Neural crest cell (in vitro differentiated cells): ENCODE data around the gene ACTL7A. TPM values are rescaled to one million over a fixed set of nuclear protein-coding genes. Genes with fewer than 3 reads are reported as not detected.

Source experiments
- DNase-seq: peaks from one replicate; pipeline ENCODE4 v3.0.0; 2021; ENCODE audit warnings: low read depth, mixed read lengths, low spot score
- H3K27ac Mint-ChIP-seq: one replicate; pipeline ENCODE4 v1.8.0; 2021; ENCODE audit warnings: mild to moderate bottlenecking, mixed read lengths; ENCODE audit not compliant: unreplicated experiment
- H3K27me3 Mint-ChIP-seq: 2 replicates; pipeline ENCODE4 v1.8.0; 2021; ENCODE audit warnings: low read depth, mild to moderate bottlenecking, mixed read lengths
- H3K36me3 Mint-ChIP-seq: 2 replicates; pipeline ENCODE4 v1.8.0; 2021; ENCODE audit warnings: low read depth, mild to moderate bottlenecking, mixed read lengths
- H3K4me1 Mint-ChIP-seq: 2 replicates; pipeline ENCODE4 v1.8.0; 2021; ENCODE audit warnings: mixed read lengths
- H3K4me3 Mint-ChIP-seq: one replicate; pipeline ENCODE4 v1.8.0; 2021; ENCODE audit warnings: mild to moderate bottlenecking, mixed read lengths
- H3K9me3 Mint-ChIP-seq: 2 replicates; pipeline ENCODE4 v1.8.0; 2021; ENCODE audit warnings: mixed read lengths
- total RNA-seq: library from RNA; stranded (reverse); gene quantifications from 2 replicates; pipeline ENCODE4 v1.2.1, GENCODE V29; 2021
- TF ChIP-seq, protein P1 (sequence below): fragments of 200-600 bp; sonication (generic); conservative IDR thresholded peaks from 2 replicates; pipeline ENCODE4 v1.5.0; 2021; ENCODE audit warnings: antibody characterized with exemption, mild to moderate bottlenecking

Gene ACTL7A
- total RNA-seq, 1 donor from 2014 or later = not detected

- Mint-ChIP-seq H3K27ac (no peak overlapping the region), H3K27me3 (no peaks in the 10 kb centered on the region), H3K36me3 (peaks cover 23% of the 10 kb centered on the region), H3K9me3 (no peaks in the 10 kb centered on the region), H3K4me3 (no peak overlapping the region), H3K4me1 (no peaks in the 10 kb centered on the region)
- DNase-seq = no peak
- TF ChIP-seq, protein P1, sequence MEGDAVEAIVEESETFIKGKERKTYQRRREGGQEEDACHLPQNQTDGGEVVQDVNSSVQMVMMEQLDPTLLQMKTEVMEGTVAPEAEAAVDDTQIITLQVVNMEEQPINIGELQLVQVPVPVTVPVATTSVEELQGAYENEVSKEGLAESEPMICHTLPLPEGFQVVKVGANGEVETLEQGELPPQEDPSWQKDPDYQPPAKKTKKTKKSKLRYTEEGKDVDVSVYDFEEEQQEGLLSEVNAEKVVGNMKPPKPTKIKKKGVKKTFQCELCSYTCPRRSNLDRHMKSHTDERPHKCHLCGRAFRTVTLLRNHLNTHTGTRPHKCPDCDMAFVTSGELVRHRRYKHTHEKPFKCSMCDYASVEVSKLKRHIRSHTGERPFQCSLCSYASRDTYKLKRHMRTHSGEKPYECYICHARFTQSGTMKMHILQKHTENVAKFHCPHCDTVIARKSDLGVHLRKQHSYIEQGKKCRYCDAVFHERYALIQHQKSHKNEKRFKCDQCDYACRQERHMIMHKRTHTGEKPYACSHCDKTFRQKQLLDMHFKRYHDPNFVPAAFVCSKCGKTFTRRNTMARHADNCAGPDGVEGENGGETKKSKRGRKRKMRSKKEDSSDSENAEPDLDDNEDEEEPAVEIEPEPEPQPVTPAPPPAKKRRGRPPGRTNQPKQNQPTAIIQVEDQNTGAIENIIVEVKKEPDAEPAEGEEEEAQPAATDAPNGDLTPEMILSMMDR = no peak
Measured at GRCh38 chr9:108910914-108911313, 48.8 kb downstream of the ACTL7A start.

- Mint-ChIP-seq H3K4me1 (no peaks in the 10 kb centered on the region), H3K36me3 (peaks cover 23% of the 10 kb centered on the region), H3K9me3 (no peaks in the 10 kb centered on the region), H3K4me3 (no peak overlapping the region), H3K27ac (no peak overlapping the region), H3K27me3 (no peaks in the 10 kb centered on the region)
- no peak for DNase-seq
- TF ChIP-seq, protein P1 = no peak
Measured at GRCh38 chr9:108911820-108912219, 49.8 kb downstream of the ACTL7A start.

Other genes starting within 250 kb of the ACTL7A start
- gene ACTL7B, start 6.3 kb upstream of the ACTL7A start, total RNA-seq = not detected in 2 replicates
- 42.0 and 48.9 TPM in 2 replicates for gene ELP1, start 71.9 kb downstream of the ACTL7A start, total RNA-seq
- gene ABITRAM, start 72.1 kb downstream of the ACTL7A start, total RNA-seq = 12.1 and 14.1 TPM in 2 replicates
- 61.9 and 63.6 TPM in 2 replicates for gene CTNNAL1, start 151.2 kb downstream of the ACTL7A start, total RNA-seq